CD4-positive, alpha-beta memory T cell (primary cell): ENCODE results near the gene AOPEP. TPM values are rescaled to one million over a fixed set of nuclear protein-coding genes. Genes with fewer than 3 reads are reported as not detected.

Experiments used
- CTCF ChIA-PET: fragments of 350-600 bp; sonication (Branson Sonifier 250); formaldehyde crosslinking; loops from one replicate; lab custom pipeline; 2021; ENCODE audit warnings: inconsistent platforms; ENCODE audit not compliant: partially characterized antibody; lab: Charles Lee
- POLR2A ChIA-PET: fragments of 350-600 bp; sonication (Branson Sonifier 250); formaldehyde crosslinking; loops from one replicate; lab custom pipeline; 2021; ENCODE audit not compliant: partially characterized antibody; lab: Charles Lee
- DNase-seq, 5 donors: peaks; one replicate each; pipeline versions ENCODE4 v3.0.0 to v3.0.0-alpha.2; 2020 to 2022; ENCODE audit warnings: mixed read lengths in 1 of 5
- H3K27ac ChIP-seq: one replicate; pipeline ENCODE4 v1.7.0; 2013; ENCODE audit warnings: low read depth, low read length
- H3K27me3 ChIP-seq: 2 replicates; pipeline ENCODE4 v1.7.0; 2013; ENCODE audit warnings: mild to moderate bottlenecking, low read length, moderate library complexity; ENCODE audit not compliant: insufficient read depth
- H3K36me3 ChIP-seq: 2 replicates; pipeline ENCODE4 v1.7.0; 2013; ENCODE audit warnings: mild to moderate bottlenecking, low read length, moderate library complexity; ENCODE audit not compliant: insufficient read depth
- H3K4me1 ChIP-seq: 2 replicates; pipeline ENCODE4 v1.7.0; 2013; ENCODE audit warnings: mild to moderate bottlenecking, low read length, moderate library complexity; ENCODE audit not compliant: insufficient read depth
- H3K4me3 ChIP-seq, 2 donors: one replicate each; pipeline ENCODE4 v1.7.0; 2013; ENCODE audit warnings: low read length in 2 of 2, mild to moderate bottlenecking in 1 of 2
- H3K9me3 ChIP-seq, 2 donors: one replicate each; pipeline ENCODE4 v1.7.0; 2013; ENCODE audit warnings: low read length in 2 of 2, control low read depth in 1 of 2; ENCODE audit not compliant: control insufficient read depth in 1 of 2
- H3K27ac Mint-ChIP-seq, 7 donors: one replicate each; pipeline ENCODE4 v1.8.0; 2020 to 2021; ENCODE audit warnings: mixed read lengths in 7 of 7, mild to moderate bottlenecking in 6 of 7, inconsistent platforms in 3 of 7, moderate library complexity in 3 of 7
- H3K27me3 Mint-ChIP-seq, 2 donors: one replicate each; pipeline ENCODE4 v1.8.0; 2020 to 2021; ENCODE audit warnings: mixed read lengths in 2 of 2
- H3K36me3 Mint-ChIP-seq, 2 donors: one replicate each; pipeline ENCODE4 v1.8.0; 2020 to 2021; ENCODE audit warnings: mixed read lengths in 2 of 2, inconsistent platforms in 1 of 2, mild to moderate bottlenecking in 1 of 2
- H3K4me1 Mint-ChIP-seq, 4 donors: one replicate each; pipeline ENCODE4 v1.8.0; 2020 to 2021; ENCODE audit warnings: mixed read lengths in 4 of 4, mild to moderate bottlenecking in 1 of 4
- H3K4me3 Mint-ChIP-seq, 8 donors: one replicate each; pipeline ENCODE4 v1.8.0; 2020 to 2021; ENCODE audit warnings: mixed read lengths in 8 of 8, mild to moderate bottlenecking in 7 of 8, moderate library complexity in 6 of 8, inconsistent platforms in 3 of 8
- H3K9me3 Mint-ChIP-seq, 8 donors: one replicate each; pipeline ENCODE4 v1.8.0; 2020 to 2021; ENCODE audit warnings: mixed read lengths in 8 of 8, mild to moderate bottlenecking in 5 of 8, inconsistent platforms in 3 of 8, moderate library complexity in 1 of 8
- intact Hi-C: fragments of 100-400 bp; cut with micrococcal nuclease; formaldehyde crosslinking; loops from one replicate; pipeline ENCODE4 v1.15.1; 2023
- polyA plus RNA-seq, 2 donors: library from polyadenylated mRNA; unstranded; fragments of 300-500 nt; fragmentation: Illumina TruSeq; gene quantifications; one replicate each; pipeline ENCODE4 v1.2.3, GENCODE V29; 2021
- total RNA-seq, 2 experiments: library from RNA; stranded (reverse); gene quantifications; one replicate each; pipeline ENCODE4 v1.2.3, GENCODE V29; 2021

AOPEP gene
- total and polyA plus RNA-seq, 4 experiments from 2014 or later = 3.1 to 11.7 (median 7.6) TPM

DNA sequence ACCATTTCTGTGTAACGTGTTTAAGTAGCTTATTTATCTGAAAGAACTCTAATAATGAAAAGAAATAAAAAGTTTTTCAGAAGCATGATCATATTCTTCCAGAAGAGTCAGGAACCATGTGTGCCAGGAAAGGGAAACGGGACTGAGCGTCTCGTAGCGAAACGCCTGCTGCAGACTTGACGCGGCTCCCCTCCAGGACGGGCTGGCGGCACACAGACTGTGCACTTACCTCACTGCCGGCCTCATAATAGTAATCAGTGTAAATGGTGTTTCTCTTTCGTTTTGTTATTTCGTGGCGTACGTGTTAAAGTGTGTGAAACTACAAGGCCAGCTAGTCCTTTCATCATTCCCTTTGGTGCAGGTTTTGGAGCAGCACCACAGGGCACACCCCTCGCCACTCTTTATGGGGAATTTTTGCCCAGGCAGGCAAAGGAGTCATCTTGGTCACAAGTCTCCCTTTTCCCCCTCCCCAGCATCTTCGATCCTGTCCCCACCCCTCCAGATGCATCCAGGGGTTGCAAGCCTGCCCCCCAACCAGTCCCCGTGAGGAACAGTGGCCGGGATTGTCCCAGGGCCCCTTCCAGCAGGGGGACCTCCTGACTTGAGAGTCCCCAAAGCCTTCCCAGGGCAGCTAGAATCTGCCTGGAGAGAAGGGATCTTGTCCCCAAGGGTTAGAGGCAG lies 357.9 kb downstream of the AOPEP start:
- intact Hi-C loops = no loop called here
- Histone ChIP-seq H3K4me1 (no peaks in the 10 kb centered on the region), H3K27ac (no peak overlapping the region), H3K27me3 (no peaks in the 10 kb centered on the region), H3K36me3 (no peaks in the 10 kb centered on the region), H3K4me3 (no peak overlapping the region), H3K9me3 (no peaks in the 10 kb centered on the region)
- Mint-ChIP-seq H3K36me3 (peaks cover 8 to 26% of the 10 kb centered on the region in 2 donors), H3K27me3 (no peaks in the 10 kb centered on the region), H3K9me3 (no peaks in the 10 kb centered on the region), H3K4me1 (no peaks in the 10 kb centered on the region), H3K27ac (no peak overlapping the region), H3K4me3 (no peak overlapping the region)
- DNase-seq = no peak
- POLR2A ChIA-PET = no interaction called here
- CTCF ChIA-PET = interaction anchor here (1.0 kb wide), 1 partner anchor 43 kb away, joined by 3 read pairs; no protein-coding TSS in a partner anchor

DNA sequence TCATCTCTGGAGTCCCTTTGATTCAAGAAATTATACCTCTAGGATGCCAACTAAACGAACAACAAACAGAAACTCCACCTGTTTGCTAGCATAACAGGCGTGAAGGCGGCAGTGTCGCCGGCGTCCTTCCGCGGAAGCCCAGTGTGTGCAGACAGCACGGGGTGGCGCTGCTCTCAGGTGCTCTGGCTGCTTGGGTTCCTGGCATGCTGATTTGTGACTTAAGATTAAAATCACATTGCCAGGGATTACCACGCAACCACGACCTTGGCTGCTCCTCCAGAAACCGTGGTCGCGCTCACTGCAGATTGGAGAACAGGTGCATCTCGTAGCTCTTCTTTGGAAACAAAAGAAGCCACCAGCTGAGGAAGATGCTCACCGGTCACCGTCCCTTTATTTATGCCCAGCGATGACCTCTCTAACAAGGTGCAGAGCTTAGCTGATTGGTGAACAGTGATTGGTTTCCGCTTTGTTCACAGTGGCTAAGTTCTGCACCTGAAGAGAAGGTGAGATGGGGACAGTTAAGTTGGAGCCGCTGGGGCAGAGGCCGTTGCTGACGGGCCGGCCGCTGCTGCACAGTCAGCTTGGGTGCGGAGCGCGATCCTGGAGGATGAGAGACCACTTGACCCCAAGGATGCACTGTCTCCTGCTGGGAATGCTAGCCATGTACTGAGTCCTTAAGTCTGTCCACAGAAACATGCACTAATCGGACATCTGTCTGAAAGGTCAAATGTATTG lies 358.7 kb downstream of the AOPEP start:
- CTCF ChIA-PET = no interaction called here
- H3K9me3 ChIP-seq = no peaks in the 10 kb centered on the region
- DNase-seq = no peak
- Mint-ChIP-seq H3K36me3 (peaks cover 8 to 26% of the 10 kb centered on the region in 2 donors), H3K27me3 (no peaks in the 10 kb centered on the region), H3K9me3 (no peaks in the 10 kb centered on the region), H3K27ac (no peak overlapping the region), H3K4me3 (no peak overlapping the region), H3K4me1 (no peaks in the 10 kb centered on the region)
- POLR2A ChIA-PET = no interaction called here
- no peaks in the 10 kb centered on the region for H3K27me3 ChIP-seq
- H3K4me1 ChIP-seq = no peaks in the 10 kb centered on the region
- intact Hi-C loops = no loop called here
- no peaks in the 10 kb centered on the region for H3K36me3 ChIP-seq
- no peak overlapping the region for H3K27ac ChIP-seq
- no peak overlapping the region for H3K4me3 ChIP-seq

DNA sequence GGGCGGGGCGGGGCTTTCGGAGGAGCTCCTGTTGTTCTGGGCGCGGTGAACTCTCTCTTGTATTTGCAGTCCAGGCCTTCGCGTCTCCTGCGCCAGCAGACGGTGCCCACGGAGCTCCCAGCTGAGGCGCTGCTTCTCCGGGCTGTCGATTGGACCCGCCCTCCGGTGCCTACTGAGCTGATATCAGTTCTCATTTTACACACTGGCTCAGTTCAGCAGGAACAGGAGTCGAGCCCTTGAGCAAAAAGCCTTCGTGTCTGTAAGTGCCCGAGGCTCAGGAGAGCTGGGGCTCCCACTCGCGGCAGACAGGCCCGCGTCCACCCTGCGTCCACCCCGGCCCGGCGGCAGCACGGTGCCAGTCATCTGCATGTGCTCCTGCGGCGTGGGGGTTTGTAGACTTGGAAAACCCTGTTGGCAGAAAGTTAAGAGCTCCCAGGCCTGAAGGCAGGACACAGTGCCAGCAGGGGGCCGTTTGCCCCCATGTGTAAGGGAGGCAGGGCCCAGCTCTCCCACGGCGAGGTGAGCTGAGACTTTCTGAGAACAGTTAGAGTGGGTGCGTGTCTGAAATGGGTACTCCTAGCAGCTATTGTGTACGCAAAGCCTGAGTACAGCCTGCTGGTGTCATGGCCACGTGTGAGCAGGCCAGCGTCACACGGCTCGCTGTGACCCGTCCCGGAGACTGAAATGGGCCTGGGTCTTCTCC lies 359.5 kb downstream of the AOPEP start:
- no peaks in the 10 kb centered on the region for H3K4me1 Mint-ChIP-seq
- H3K36me3 Mint-ChIP-seq = peaks cover 8 to 26% of the 10 kb centered on the region in 2 donors
- no peaks in the 10 kb centered on the region for H3K27me3 Mint-ChIP-seq
- no peak overlapping the region for H3K4me3 Mint-ChIP-seq
- intact Hi-C loops = no loop called here
- H3K4me1 ChIP-seq = no peaks in the 10 kb centered on the region
- H3K27ac ChIP-seq = no peak overlapping the region
- no peak overlapping the region for H3K27ac Mint-ChIP-seq
- no peak overlapping the region for H3K4me3 ChIP-seq
- H3K27me3 ChIP-seq = no peaks in the 10 kb centered on the region
- no peaks in the 10 kb centered on the region for H3K36me3 ChIP-seq
- no peak for DNase-seq
- H3K9me3 ChIP-seq = no peaks in the 10 kb centered on the region
- POLR2A ChIA-PET = no interaction called here
- CTCF ChIA-PET = no interaction called here
- H3K9me3 Mint-ChIP-seq = no peaks in the 10 kb centered on the region

DNA sequence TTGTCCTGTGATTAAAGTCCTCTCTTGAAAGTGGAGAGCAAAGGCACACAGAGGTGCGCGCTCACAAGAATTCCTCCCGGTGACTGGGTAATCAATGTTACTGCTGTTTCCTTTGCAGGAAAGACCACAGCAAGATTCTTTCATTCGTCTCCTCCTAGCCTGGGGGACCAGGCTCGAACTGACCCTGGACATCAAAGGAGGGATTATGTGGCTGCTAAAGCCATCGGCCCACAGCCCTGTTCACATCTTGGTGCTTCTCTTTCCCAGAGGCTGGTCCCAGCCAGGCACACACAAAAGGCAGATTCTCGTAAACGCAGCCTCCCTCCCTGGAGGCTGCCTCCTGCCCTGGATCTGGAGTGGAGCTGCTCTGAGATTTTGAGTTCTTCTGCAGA lies 360.1 kb downstream of the AOPEP start:
- H3K4me3 Mint-ChIP-seq = no peak overlapping the region
- Histone ChIP-seq H3K27me3 (no peaks in the 10 kb centered on the region), H3K4me1 (no peaks in the 10 kb centered on the region), H3K4me3 (no peak overlapping the region), H3K36me3 (no peaks in the 10 kb centered on the region), H3K9me3 (no peaks in the 10 kb centered on the region), H3K27ac (no peak overlapping the region)
- H3K27me3 Mint-ChIP-seq = no peaks in the 10 kb centered on the region
- H3K9me3 Mint-ChIP-seq = no peaks in the 10 kb centered on the region
- CTCF ChIA-PET = no interaction called here
- no peak for DNase-seq
- intact Hi-C loops = no loop called here
- POLR2A ChIA-PET = no interaction called here
- H3K36me3 Mint-ChIP-seq = peaks cover 6 to 23% of the 10 kb centered on the region in 2 donors
- H3K4me1 Mint-ChIP-seq = peaks cover 0 to 1% (median 0%) of the 10 kb centered on the region in 4 donors
- H3K27ac Mint-ChIP-seq = no peak overlapping the region

DNA sequence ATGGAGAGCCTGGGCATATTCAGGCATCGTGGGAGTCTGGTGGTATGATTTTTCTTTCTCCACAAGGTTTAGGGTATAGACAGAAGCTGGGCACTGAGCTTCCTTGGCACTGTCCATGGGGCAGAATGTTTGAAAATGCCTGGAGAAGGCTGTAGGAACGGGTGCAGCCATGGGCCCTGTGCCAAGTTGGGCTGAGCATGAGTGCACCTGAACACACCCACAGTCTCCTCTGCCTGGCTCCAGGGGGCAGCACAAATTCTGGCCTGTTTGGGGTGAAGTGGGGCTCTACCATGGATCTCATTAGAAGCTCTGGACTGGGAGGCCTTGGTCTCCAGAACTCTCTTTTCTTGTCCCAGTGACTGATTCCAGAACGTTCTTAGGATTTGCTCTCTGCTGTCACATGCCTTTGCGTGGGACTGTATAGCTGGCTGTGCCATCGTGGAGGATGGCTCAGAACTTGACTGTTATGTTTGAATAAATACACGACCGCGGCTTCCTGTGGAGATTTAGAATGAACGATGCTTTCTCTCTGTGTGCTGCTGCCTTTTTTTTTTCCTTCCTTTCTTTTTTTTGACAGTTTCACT lies 361.3 kb downstream of the AOPEP start:
- H3K9me3 Mint-ChIP-seq = no peaks in the 10 kb centered on the region
- no peak overlapping the region for H3K27ac Mint-ChIP-seq
- H3K4me3 Mint-ChIP-seq = no peak overlapping the region
- Histone ChIP-seq H3K9me3 (no peaks in the 10 kb centered on the region), H3K4me1 (no peaks in the 10 kb centered on the region), H3K27ac (no peak overlapping the region), H3K27me3 (no peaks in the 10 kb centered on the region), H3K36me3 (no peaks in the 10 kb centered on the region), H3K4me3 (no peak overlapping the region)
- ChIA-PET POLR2A (no interaction called here), CTCF (no interaction called here)
- DNase-seq = no peak
- H3K36me3 Mint-ChIP-seq = peaks cover 3 to 14% of the 10 kb centered on the region in 2 donors
- H3K4me1 Mint-ChIP-seq = peaks cover 2 to 5% (median 4%) of the 10 kb centered on the region in 4 donors
- intact Hi-C loops = no loop called here
- H3K27me3 Mint-ChIP-seq = no peaks in the 10 kb centered on the region

DNA sequence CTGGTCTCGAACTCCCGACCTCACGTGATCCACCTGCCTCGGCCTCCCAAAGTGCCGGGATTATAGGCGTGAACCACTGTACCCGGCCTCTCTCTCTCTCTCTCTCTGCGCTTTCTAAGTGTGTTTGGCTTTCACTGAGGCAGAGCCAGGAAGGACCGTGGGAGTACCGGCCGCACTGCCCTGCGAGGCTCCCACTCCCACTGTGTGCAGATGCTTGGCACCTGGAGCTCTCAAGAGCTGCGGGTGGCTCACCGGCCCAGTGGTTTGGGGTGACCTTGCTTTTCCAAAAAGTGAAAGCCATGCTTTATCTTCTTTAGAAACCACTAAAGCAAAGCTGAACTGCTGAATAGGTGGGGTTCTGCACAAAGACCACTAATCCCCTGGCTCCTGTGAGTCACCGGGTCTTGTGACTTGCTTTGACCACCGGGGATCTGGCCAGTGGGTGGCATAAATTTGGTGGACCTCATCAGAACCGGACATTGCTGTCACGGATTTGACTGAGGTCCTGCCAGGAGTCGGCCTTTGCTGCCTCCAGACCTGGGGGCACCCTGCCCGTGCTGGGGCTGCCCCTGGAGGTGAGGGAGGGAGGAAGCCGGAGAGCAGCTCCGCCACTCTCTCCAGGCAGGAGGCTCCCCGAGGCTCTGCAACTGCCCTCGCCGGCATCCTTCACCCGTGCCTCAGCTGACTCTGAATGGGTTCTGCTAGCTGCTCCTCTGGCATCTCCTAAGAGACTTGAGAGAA lies 362.1 kb downstream of the AOPEP start:
- ChIA-PET POLR2A (no interaction called here), CTCF (no interaction called here)
- intact Hi-C loops = no loop called here

More for the DNA sequence above, 362.1 kb downstream of the AOPEP start:
- no peaks in the 10 kb centered on the region for H3K27me3 Mint-ChIP-seq
- Histone ChIP-seq H3K36me3 (no peaks in the 10 kb centered on the region), H3K4me3 (no peak overlapping the region), H3K27me3 (no peaks in the 10 kb centered on the region), H3K9me3 (no peaks in the 10 kb centered on the region), H3K4me1 (no peaks in the 10 kb centered on the region), H3K27ac (no peak overlapping the region)
- DNase-seq = no peak
- peaks cover 3 to 11% of the 10 kb centered on the region in 2 donors for H3K36me3 Mint-ChIP-seq
- no peak overlapping the region for H3K4me3 Mint-ChIP-seq
- H3K4me1 Mint-ChIP-seq = peaks cover 2 to 8% (median 4%) of the 10 kb centered on the region in 4 donors
- no peak overlapping the region for H3K27ac Mint-ChIP-seq
- no peaks in the 10 kb centered on the region for H3K9me3 Mint-ChIP-seq
